Trophoblast cell (in vitro differentiated cells and primary cell): Measurements from ENCODE around the gene ROCK2. TPM values are rescaled to one million over a fixed set of nuclear protein-coding genes. Genes with fewer than 3 reads are reported as not detected.

Experiments
- DNase-seq, 2 donors: peaks; one replicate each; pipeline ENCODE4 v3.0.0-alpha.2; 2016
- H2AFZ ChIP-seq: 2 replicates; pipeline ENCODE4 v1.6.1; 2013; ENCODE audit warnings: low read length, moderate library complexity, mild to moderate bottlenecking; ENCODE audit not compliant: insufficient read depth, poor library complexity
- H2AK5ac ChIP-seq: 2 replicates; pipeline ENCODE4 v1.6.1; 2013; ENCODE audit warnings: mild to moderate bottlenecking, low read length
- H2BK120ac ChIP-seq: 2 replicates; pipeline ENCODE4 v1.6.1; 2013; ENCODE audit warnings: low read length, mild to moderate bottlenecking, moderate library complexity; ENCODE audit not compliant: insufficient read depth, poor library complexity
- H2BK12ac ChIP-seq: 2 replicates; pipeline ENCODE4 v1.6.1; 2013; ENCODE audit warnings: mild to moderate bottlenecking, low read length, moderate library complexity
- H2BK5ac ChIP-seq: 2 replicates; pipeline ENCODE4 v1.6.1; 2013; ENCODE audit warnings: low read length, low read depth, moderate library complexity, mild to moderate bottlenecking; ENCODE audit not compliant: poor library complexity
- H3K14ac ChIP-seq: 2 replicates; pipeline ENCODE4 v1.6.1; 2013; ENCODE audit warnings: mild to moderate bottlenecking, low read length
- H3K18ac ChIP-seq: 2 replicates; pipeline ENCODE4 v1.6.1; 2013; ENCODE audit warnings: mild to moderate bottlenecking, low read length
- H3K23ac ChIP-seq: 2 replicates; pipeline ENCODE4 v1.6.1; 2013; ENCODE audit warnings: low read length
- H3K27ac ChIP-seq: 2 replicates; pipeline ENCODE4 v1.5.1; 2013; ENCODE audit warnings: low read depth, mild to moderate bottlenecking, inconsistent platforms, low read length, moderate library complexity
- H3K27me3 ChIP-seq: 2 replicates; pipeline ENCODE4 v1.6.1; 2013; ENCODE audit warnings: inconsistent platforms, mild to moderate bottlenecking, low read length, moderate library complexity; ENCODE audit not compliant: insufficient read depth
- H3K36me3 ChIP-seq, 2 experiments: 1 replicate in 1 of 2; 2 replicates in 1 of 2; pipeline ENCODE4 v1.6.1; 2013; ENCODE audit warnings: low read length in 2 of 2, mild to moderate bottlenecking in 2 of 2, moderate library complexity in 1 of 2; ENCODE audit not compliant: insufficient read depth in 2 of 2, control insufficient read depth in 1 of 2
- H3K4ac ChIP-seq: 2 replicates; pipeline ENCODE4 v1.6.1; 2013; ENCODE audit warnings: low read depth, mild to moderate bottlenecking, low read length, moderate library complexity
- H3K4me1 ChIP-seq, 2 experiments: 1 replicate in 1 of 2; 2 replicates in 1 of 2; pipeline ENCODE4 v1.6.1; 2013; ENCODE audit warnings: low read length in 2 of 2, mild to moderate bottlenecking in 2 of 2, moderate library complexity in 1 of 2; ENCODE audit not compliant: insufficient read depth in 2 of 2, control insufficient read depth in 1 of 2
- H3K4me2 ChIP-seq: 2 replicates; pipeline ENCODE4 v1.6.1; 2013; ENCODE audit warnings: inconsistent platforms, mild to moderate bottlenecking, low read length, moderate library complexity
- H3K4me3 ChIP-seq: 2 replicates; pipeline ENCODE4 v1.5.1; 2013; ENCODE audit warnings: mild to moderate bottlenecking, low read depth, low read length, inconsistent platforms
- H3K79me1 ChIP-seq: one replicate; pipeline ENCODE4 v1.6.1; 2013; ENCODE audit warnings: low read length
- H3K79me2 ChIP-seq: 2 replicates; pipeline ENCODE4 v1.6.1; 2013; ENCODE audit warnings: low read length, mild to moderate bottlenecking; ENCODE audit not compliant: control insufficient read depth, insufficient read depth, poor library complexity
- H3K9ac ChIP-seq: 2 replicates; pipeline ENCODE4 v1.6.1; 2013; ENCODE audit warnings: mild to moderate bottlenecking, low read length
- H3K9me3 ChIP-seq: 2 replicates; pipeline ENCODE4 v1.6.1; 2013; ENCODE audit warnings: low read depth, mild to moderate bottlenecking, control low read depth, inconsistent platforms, low read length; ENCODE audit not compliant: insufficient read depth
- H4K12ac ChIP-seq: 2 replicates; pipeline ENCODE4 v1.6.1; 2013; ENCODE audit warnings: low read depth, mild to moderate bottlenecking, low read length, moderate library complexity
- H4K8ac ChIP-seq: 2 replicates; pipeline ENCODE4 v1.6.1; 2013; ENCODE audit warnings: low read depth, mild to moderate bottlenecking, low read length, moderate library complexity
- H4K91ac ChIP-seq: one replicate; pipeline ENCODE4 v1.6.1; 2013; ENCODE audit warnings: low read depth, mild to moderate bottlenecking, low read length, moderate library complexity
- WGBS: extraction: QIAGEN DNeasy Blood & Tissue Kit; methylation state at CpG from one replicate; pipeline ENCODE4 v1.1.7; 2013; ENCODE audit warnings: missing lambda C conversion rate; ENCODE audit not compliant: insufficient read length, insufficient coverage; ENCODE audit errors: extremely low coverage; 5-methylcytosine and 5-hydroxymethylcytosine counted together
- polyA plus RNA-seq: library from polyadenylated mRNA; stranded (reverse); fragments of 200-250 nt; gene quantifications from 2 replicates; pipeline ENCODE4 v1.2.3, GENCODE V29; 2013

ROCK2 gene
- polyA plus RNA-seq: 36.9 and 37.0 TPM in 2 replicates

- DNase-seq: peak; percentile 53 to 82
- Histone ChIP-seq H3K23ac (no peak within 1 kb of the TSS), H3K4me1 (peaks cover 0 to 3% of the 10 kb centered on the region in 2 experiments), H3K36me3 (no peaks in the 10 kb centered on the region), H4K8ac (peak within 1 kb of the TSS; percentile 91), H4K91ac (peak within 1 kb of the TSS; percentile 93), H2BK5ac (peak within 1 kb of the TSS; percentile 86), H2AFZ (peak within 1 kb of the TSS; percentile 56), H3K4me3 (peak within 1 kb of the TSS; percentile 91), H3K18ac (peak within 1 kb of the TSS; percentile 96), H3K27ac (peak within 1 kb of the TSS; percentile 97), H3K4me2 (peak within 1 kb of the TSS; percentile 63), H3K4ac (peak within 1 kb of the TSS; percentile 93), H3K27me3 (no peaks in the 10 kb centered on the region), H2AK5ac (peak within 1 kb of the TSS; percentile 59), H3K9ac (peak within 1 kb of the TSS; percentile 98), H3K9me3 (no peaks in the 10 kb centered on the region), H3K79me1 (peaks cover 19% of the 10 kb centered on the region), H2BK12ac (peak within 1 kb of the TSS; percentile 6), H3K14ac (peak within 1 kb of the TSS; percentile 96), H3K79me2 (peaks cover 19% of the 10 kb centered on the region), H4K12ac (peak within 1 kb of the TSS; percentile 77), H2BK120ac (peak within 1 kb of the TSS; percentile 94)
- no CpG with 5 or more reads among the region's 90 CpGs for WGBS
Measured at GRCh38 chr2:11344342-11344955, at the start of gene ROCK2. TSS of gene ROCK2 (minus strand) at chr2:11344636. CDS start at chr2:11344136, 500 bp downstream.

DNA sequence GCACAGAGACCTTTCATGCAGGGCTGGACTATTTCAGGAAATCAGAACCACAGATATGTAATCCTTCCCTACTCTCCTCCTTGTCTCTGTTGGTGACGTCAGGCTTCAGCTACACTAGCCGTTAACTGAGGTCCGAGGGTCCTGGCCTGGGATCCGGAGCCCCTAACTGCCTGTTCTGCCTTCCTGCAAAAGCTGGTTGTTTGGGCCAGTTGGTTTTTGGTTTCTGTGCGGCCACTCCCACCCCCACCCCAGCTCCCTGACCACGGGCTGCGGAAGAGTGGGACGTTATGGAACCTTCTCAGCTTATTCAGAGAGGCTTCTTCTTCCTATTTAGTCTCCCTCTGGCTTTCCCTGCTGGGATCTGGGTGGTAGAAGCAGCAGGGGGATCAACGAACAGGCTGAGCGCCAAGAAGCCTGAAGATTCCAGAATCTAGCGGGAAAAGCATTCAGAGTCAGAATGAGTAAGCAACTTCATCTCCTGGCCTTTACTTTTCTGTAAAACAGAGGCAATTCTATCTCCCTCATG, 49.3 kb upstream of the ROCK2 start:
- H4K12ac ChIP-seq: no peak overlapping the region
- H2BK120ac ChIP-seq: peak overlapping the region; percentile 59
- peaks cover 17 to 23% of the 10 kb centered on the region in 2 experiments for H3K4me1 ChIP-seq
- H3K79me2 ChIP-seq: no peaks in the 10 kb centered on the region
- H4K8ac ChIP-seq: no peak overlapping the region
- H3K18ac ChIP-seq: no peak overlapping the region
- no peaks in the 10 kb centered on the region for H3K9me3 ChIP-seq
- H2BK5ac ChIP-seq: no peak overlapping the region
- no peak overlapping the region for H3K4ac ChIP-seq
- H3K9ac ChIP-seq: no peak overlapping the region
- no CpG with 5 or more reads among the region's 11 CpGs for WGBS
- H3K4me3 ChIP-seq: no peak overlapping the region
- H3K4me2 ChIP-seq: no peak overlapping the region
- H3K36me3 ChIP-seq: no peaks in the 10 kb centered on the region
- H3K27me3 ChIP-seq: no peaks in the 10 kb centered on the region
- H2BK12ac ChIP-seq: peak overlapping the region; percentile 2
- no peak overlapping the region for H3K14ac ChIP-seq
- peaks cover 10% of the 10 kb centered on the region for H3K79me1 ChIP-seq
- peak overlapping the region; percentile 60 for H4K91ac ChIP-seq
- H2AK5ac ChIP-seq: no peak overlapping the region
- H3K27ac ChIP-seq: no peak overlapping the region
- no peak overlapping the region for H2AFZ ChIP-seq
- no peak for DNase-seq
- no peak overlapping the region for H3K23ac ChIP-seq

DNA sequence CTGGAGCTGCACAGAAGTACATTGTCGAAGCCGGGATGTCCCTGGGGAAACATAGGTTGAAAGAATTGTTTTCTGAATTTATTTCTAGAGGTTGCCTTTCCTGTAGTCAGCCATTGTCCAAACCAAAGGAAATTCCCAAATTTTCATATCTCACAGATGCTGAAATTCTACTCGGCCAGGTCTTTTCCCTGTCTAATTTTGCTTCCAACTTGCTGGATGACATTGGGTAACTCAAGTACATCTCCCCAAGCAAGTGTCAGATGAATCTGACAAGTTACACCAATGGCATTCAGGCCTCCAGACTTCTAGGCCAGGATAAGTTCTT, 47.5 kb upstream of the ROCK2 start:
- Histone ChIP-seq H4K12ac (no peak overlapping the region), H3K4ac (no peak overlapping the region), H2BK120ac (no peak overlapping the region), H2AK5ac (no peak overlapping the region), H3K4me2 (peak overlapping the region; percentile 13), H2BK5ac (no peak overlapping the region), H3K23ac (no peak overlapping the region), H3K4me3 (no peak overlapping the region), H3K27me3 (no peaks in the 10 kb centered on the region), H3K9ac (no peak overlapping the region), H3K9me3 (no peaks in the 10 kb centered on the region), H3K27ac (peak overlapping the region; percentile 71), H3K18ac (no peak overlapping the region), H3K14ac (no peak overlapping the region), H4K8ac (no peak overlapping the region), H2BK12ac (peak overlapping the region; percentile 78), H3K36me3 (no peaks in the 10 kb centered on the region), H3K79me2 (no peaks in the 10 kb centered on the region), H2AFZ (no peak overlapping the region), H3K4me1 (peaks cover 17 to 28% of the 10 kb centered on the region in 2 experiments), H4K91ac (no peak overlapping the region), H3K79me1 (peaks cover 10% of the 10 kb centered on the region)
- no CpG with 5 or more reads among the region's 3 CpGs for WGBS
- no peak for DNase-seq

- Histone ChIP-seq H2AFZ (no peak overlapping the region), H2BK12ac (peak overlapping the region; percentile 29), H3K9me3 (no peaks in the 10 kb centered on the region), H2BK5ac (no peak overlapping the region), H2BK120ac (peak overlapping the region; percentile 62), H4K8ac (no peak overlapping the region), H3K4me3 (no peak overlapping the region), H3K23ac (no peak overlapping the region), H3K4me1 (peaks cover 17 to 30% of the 10 kb centered on the region in 2 experiments), H3K9ac (no peak overlapping the region), H3K14ac (no peak overlapping the region), H4K91ac (peak overlapping the region; percentile 70), H3K79me2 (no peaks in the 10 kb centered on the region), H3K4me2 (no peak overlapping the region), H3K4ac (peak overlapping the region; percentile 29), H4K12ac (no peak overlapping the region), H3K27ac (no peak overlapping the region), H3K18ac (no peak overlapping the region), H3K27me3 (no peaks in the 10 kb centered on the region), H2AK5ac (peak overlapping the region; percentile 83), H3K79me1 (peaks cover 10% of the 10 kb centered on the region), H3K36me3 (no peaks in the 10 kb centered on the region)
- no CpG with 5 or more reads among the region's 5 CpGs for WGBS
- no peak for DNase-seq
Measured at GRCh38 chr2:11390399-11390658, 45.9 kb upstream of the ROCK2 start.
